Fibroblast of pulmonary artery (primary cell): ENCODE measurements around the gene IFIH1.

Experiments
- DNase-seq: peaks from one replicate; pipeline ENCODE4 v3.0.0-alpha.2; 2010; ENCODE audit warnings: low read depth
- H3K4me3 ChIP-seq: replicated peaks from 2 replicates; pipeline ENCODE4 v1.5.1; 2011; ENCODE audit warnings: low read depth, mild to moderate bottlenecking, control low read depth, low read length, moderate library complexity
- TF ChIP-seq, protein P1 (sequence below): IDR thresholded peaks from 2 replicates; pipeline ENCODE4 v1.5.1; 2011; ENCODE audit warnings: mild to moderate bottlenecking, control low read depth, low read length, inconsistent platforms; ENCODE audit errors: missing control alignments

The IFIH1 gene

DNA sequence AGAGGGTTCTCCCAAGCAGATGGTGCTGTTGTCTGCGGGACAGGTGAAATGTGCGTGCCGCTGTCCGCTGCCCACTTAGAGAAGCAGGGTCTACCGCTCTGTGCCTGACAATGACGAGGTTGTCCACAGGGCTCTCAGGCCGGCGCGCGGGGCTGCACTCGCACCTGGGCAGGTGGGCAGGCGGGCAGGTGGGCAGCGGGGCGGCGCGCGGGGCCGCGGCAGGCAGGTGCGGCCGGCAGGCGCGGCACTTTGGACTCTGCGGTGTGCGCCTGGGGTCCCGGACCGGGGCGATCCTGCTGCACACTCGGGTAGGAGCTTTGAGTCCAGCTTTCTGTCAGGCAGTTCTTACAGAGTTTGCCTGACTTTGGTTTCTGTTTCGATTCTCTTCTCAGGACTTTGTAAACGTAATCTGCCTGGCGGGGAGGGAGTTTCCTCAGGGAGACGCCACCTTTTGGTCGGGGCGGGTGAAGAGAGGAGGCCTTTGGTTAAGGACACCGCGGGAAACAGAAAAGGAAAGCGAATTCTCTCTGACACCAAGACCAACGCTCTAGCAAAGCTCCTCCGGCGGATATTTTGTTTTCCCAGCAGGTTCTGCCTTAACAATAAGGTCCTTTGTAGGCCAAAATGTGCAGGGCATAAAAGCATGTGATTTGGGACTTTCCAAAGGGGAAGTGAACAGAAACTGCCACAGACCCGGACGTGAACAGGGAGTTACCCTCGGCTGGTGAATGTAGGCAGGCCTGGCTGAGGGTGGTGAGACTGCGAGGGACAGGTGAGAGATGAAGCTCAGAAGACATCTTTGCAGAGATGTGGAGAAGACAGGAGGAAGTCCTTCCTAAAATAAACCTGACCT lies at the start of gene IFIH1:
Gene IFIH1 (minus strand): TSS at position 357 of the 853 bp plus-strand sequence. CDS start 377 bp downstream, outside the sequence.
- TF ChIP-seq, protein P1, sequence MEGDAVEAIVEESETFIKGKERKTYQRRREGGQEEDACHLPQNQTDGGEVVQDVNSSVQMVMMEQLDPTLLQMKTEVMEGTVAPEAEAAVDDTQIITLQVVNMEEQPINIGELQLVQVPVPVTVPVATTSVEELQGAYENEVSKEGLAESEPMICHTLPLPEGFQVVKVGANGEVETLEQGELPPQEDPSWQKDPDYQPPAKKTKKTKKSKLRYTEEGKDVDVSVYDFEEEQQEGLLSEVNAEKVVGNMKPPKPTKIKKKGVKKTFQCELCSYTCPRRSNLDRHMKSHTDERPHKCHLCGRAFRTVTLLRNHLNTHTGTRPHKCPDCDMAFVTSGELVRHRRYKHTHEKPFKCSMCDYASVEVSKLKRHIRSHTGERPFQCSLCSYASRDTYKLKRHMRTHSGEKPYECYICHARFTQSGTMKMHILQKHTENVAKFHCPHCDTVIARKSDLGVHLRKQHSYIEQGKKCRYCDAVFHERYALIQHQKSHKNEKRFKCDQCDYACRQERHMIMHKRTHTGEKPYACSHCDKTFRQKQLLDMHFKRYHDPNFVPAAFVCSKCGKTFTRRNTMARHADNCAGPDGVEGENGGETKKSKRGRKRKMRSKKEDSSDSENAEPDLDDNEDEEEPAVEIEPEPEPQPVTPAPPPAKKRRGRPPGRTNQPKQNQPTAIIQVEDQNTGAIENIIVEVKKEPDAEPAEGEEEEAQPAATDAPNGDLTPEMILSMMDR, result peak; percentile 42
- peak; percentile 90 for DNase-seq
- peak within 1 kb of the TSS; percentile 79 for H3K4me3 ChIP-seq

DNA sequence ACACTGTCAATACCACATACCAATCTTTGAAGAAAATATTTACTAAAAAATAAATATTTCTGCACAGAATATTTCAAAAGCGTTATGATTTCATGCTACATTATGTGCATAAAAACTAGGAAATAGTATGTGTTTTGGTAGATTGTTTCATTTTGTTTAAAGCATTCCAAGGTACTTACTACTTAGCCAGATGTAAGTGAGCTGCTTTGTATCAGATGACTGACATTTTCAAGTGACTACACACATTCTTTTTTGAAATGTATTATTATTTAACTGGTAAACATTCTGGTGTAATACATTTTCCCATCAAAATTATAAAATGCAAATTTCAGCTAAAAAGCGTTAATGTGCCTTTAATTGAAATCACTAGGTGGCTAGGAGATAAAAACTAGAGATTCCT lies 46.9 kb upstream of the IFIH1 start:
- TF ChIP-seq, protein P1, result no peak
- no peak overlapping the region for H3K4me3 ChIP-seq
- peak; percentile 8 for DNase-seq

DNA sequence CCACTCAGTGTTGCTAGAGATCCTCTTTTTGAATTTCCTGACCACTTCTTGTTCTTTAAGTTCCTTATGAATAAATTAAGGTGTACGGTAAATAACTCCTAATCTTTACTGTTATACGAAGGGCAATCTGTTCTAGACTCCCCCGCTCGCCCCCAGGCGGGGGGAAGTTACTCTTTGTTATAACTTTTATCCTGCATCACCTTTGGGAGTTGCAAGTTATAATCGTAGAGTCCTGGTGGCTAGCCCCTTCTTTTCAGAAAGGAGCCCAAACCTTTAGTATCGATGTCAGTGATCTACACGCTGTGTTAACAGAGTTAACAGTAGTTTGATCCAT lies 26.1 kb upstream of the IFIH1 start:
- H3K4me3 ChIP-seq, result peak overlapping the region; percentile 69
- DNase-seq, result peak; percentile 3

DNA sequence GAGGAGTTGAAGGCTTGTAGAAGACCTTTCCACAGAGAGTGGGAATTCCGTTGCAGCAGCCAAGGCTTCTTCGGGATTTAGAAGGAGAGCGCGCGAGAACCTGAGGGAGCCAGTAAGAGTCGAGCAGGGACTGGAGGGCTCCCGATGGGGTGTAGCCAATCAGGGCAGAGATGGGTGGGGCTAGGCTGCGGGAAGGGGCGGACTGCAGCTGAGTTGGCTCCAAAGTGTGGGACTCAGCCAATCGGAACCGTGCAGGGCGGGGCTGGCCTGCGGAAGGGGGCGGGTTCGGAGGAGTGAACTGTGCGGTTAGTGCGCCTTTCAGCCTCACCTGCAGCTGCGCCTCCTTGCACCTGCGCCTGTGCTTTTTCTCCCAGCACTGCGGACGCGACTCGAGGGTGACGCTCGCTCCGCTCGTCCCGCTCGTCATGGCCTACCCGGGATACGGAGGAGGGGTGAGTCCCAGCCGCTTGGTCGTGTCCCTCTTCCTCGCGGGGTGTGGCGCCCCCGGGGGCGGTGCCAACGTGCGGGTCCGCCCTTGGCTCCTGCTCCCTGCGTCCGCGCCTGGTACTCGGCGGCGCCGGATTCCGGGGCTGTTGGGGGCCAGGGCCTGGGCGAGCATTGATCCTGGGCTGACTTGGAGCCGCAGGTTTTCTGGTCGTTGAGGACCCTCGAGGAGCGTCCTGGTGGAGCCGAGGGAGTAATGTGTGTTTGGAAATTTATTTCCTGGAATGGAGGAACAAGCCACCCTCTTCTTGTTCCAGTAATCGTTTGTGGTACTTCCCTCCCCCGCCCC lies 25.5 kb upstream of the IFIH1 start, which contains the start of gene GCA:
Gene GCA (plus strand): TSS at position 309 of the 793 bp plus-strand sequence. CDS start 117 bp downstream, at position 426.
- DNase-seq, result peak; percentile 94
- TF ChIP-seq, protein P1, result no peak
- peak within 1 kb of the TSS; percentile 69 for H3K4me3 ChIP-seq

More for the DNA sequence above, 26.1 kb upstream of the IFIH1 start:
- TF ChIP-seq, protein P1, result no peak

DNA sequence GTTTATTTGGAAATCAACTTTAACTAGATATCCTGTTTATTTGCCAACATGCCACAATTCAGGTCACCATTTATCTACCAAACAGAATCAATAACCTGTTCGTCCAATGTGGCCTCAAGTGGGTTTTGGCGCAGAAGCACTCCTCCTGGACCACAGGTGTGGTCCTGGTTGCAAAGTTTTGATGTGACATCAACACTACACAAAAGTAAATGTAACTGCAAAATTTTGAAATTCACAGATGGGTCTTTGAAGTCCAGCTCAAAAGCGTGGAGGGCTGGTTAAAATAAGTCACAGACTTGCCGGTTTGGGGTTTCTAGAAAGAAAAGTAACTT lies 25.0 kb upstream of the IFIH1 start:
- TF ChIP-seq, protein P1, result no peak
- DNase-seq, result no peak
- H3K4me3 ChIP-seq, result peak overlapping the region; percentile 69

DNA sequence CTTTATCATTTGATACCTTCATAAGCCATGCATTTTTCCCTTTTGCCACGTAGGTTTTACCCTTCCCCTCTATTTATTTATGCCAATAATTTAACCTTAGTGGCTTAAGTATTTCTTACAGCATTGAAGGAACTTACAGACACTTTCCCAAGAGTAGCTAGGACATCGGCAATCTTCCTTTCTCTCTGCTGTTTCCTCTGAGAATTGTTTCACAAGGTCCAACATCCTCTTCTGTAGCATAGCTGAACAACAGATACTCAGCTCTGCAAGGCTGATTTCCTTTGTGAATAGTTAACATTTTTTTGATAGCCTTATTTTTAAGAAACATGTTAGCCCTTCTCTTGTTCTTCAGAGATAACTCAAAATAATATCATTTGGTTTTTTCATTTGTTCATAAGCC lies 24.4 kb upstream of the IFIH1 start:
- TF ChIP-seq, protein P1, result no peak
- no peak overlapping the region for H3K4me3 ChIP-seq
- DNase-seq, result no peak
